HG02885 (cell line): ENCODE measurements around the gene TBC1D3E.
"Not testable (repeated sequence)": the region's sequence is repeated elsewhere in the genome, so short reads cannot be mapped to it uniquely, and the experiment has no call there.

Experiments
- ATAC-seq: cut with Tn5 transposase; IDR thresholded peaks from one replicate; pipeline ENCODE4 v1.9.1; 2021; ENCODE audit warnings: mild to moderate bottlenecking; ENCODE audit not compliant: unreplicated experiment, poor library complexity

TBC1D3E gene

GRCh38 chr17:38127651-38128050 is at the start of gene TBC1D3E:
Gene TBC1D3E, plus strand, starts transcription at chr17:38127951. Its CDS starts 1,545 bp downstream, at chr17:38129496.
- not testable (repeated sequence) for ATAC-seq

- not testable (repeated sequence) for ATAC-seq
Measured at GRCh38 chr17:38087344-38087743, 40.4 kb upstream of the TBC1D3E start.

- not testable (repeated sequence) for ATAC-seq
Measured at GRCh38 chr17:38088120-38088519, 39.6 kb upstream of the TBC1D3E start.

- not testable (repeated sequence) for ATAC-seq
Measured at GRCh38 chr17:38094059-38094694, 33.6 kb upstream of the TBC1D3E start.

GRCh38 chr17:38099262-38099661 is 28.5 kb upstream of the TBC1D3E start:
- not testable (repeated sequence) for ATAC-seq

DNA sequence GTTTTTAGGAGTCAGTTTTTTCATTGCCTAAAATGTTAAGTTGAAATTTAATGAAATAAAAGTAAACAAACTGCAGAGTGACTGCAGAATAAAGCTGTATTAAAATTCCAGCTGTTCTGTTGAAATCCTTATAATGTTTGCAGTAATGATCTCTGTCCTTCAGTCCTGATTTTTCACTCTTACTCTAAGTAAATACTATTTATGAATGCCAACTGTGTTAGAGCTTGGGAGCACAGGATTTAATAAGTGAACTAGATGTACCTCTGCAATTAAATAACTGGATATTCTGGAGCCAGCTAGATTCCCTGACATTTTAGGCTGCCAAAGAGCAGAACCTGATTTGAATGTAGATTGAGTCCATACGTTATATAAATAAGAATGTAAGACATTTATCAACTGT is 7.9 kb upstream of the TBC1D3E start:
- ATAC-seq = not testable (repeated sequence)

GRCh38 chr17:38134860-38135259 is 7.1 kb downstream of the TBC1D3E start:
- ATAC-seq = not testable (repeated sequence)
